Activated CD8-positive, alpha-beta memory T cell treated with anti-CD3 and anti-CD28 coated beads, Interleukin-2, amount 50 U/mL, for 24 hours (primary cell): ENCODE data around the gene CBARP.

Experiments
- DNase-seq: peaks from one replicate; pipeline ENCODE4 v3.0.0-alpha.2; 2020; ENCODE audit errors: extremely low read depth

Gene CBARP

DNA sequence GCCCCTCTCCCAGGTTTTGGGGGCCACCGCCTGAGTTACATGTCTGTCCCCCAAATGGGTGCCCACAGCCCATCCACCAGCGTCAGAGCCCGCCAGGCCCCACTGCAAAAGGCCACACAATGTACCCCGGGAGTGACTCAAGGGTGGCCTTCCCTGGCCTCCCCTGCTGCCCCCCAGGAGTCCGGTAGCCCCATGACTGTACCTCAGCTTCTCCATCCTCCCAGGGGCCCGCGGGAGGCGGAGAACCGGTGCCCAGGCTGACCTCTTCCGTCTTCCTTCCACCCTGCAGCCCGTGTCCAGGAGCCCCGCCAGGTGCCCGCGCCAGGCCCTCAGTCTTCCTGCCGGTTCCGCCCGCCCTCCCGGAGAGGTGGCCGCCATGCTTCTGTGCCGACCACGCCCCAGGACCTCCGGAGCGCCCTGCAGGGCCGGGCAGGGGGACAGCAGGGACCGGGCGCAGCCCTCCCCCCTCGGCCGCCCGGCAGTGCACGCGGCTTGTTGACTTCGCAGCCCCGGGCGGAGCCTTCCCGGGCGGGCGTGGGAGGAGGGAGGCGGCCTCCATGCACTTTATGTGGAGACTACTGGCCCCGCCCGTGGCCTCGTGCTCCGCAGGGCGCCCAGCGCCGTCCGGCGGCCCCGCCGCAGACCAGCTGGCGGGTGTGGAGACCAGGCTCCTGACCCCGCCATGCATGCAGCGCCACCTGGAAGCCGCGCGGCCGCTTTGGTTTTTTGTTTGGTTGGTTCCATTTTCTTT lies 10.3 kb downstream of the CBARP start:
- DNase-seq = no peak

GRCh38 chr19:1226522-1227303 lies 11.1 kb downstream of the CBARP start:
- DNase-seq = no peak

DNA sequence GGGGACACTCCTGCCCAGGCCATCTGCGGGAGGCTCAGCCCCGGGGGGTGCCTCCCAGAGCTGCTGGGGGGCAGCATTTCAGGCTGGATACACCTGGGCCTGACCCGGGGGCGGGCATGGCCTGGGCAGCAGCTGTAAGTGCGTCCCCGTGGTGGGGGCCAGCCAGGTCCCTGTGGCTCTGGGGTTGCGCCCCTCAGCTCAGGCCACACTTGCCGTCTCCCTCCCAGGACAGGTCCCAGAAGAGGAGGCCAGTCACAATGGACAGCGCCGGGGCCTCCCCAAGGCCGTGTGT lies 11.6 kb downstream of the CBARP start:
- no peak for DNase-seq

- DNase-seq = no peak
Observed at GRCh38 chr19:1225440-1226226, 12.2 kb downstream of the CBARP start.

DNA sequence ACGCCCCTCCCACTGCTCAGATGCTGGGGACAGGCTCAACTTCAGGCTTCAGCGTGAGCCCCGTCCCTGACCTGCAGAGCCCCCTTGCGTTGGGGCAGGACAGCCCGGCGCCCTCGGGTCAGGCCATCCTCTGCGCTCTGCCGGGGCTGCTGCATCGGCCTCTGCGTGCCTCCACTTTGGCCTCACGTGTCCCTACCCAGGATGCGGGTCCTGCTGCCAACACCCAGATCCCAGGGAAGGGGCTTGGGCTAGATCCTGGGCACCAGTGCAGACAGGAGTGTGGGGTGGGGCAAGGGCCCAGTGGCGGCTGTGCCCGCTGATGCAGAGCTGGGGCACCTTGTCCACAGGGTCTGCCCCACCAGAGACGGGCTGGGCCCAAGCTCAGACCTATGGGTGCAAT lies 13.0 kb downstream of the CBARP start:
- DNase-seq = no peak

DNA sequence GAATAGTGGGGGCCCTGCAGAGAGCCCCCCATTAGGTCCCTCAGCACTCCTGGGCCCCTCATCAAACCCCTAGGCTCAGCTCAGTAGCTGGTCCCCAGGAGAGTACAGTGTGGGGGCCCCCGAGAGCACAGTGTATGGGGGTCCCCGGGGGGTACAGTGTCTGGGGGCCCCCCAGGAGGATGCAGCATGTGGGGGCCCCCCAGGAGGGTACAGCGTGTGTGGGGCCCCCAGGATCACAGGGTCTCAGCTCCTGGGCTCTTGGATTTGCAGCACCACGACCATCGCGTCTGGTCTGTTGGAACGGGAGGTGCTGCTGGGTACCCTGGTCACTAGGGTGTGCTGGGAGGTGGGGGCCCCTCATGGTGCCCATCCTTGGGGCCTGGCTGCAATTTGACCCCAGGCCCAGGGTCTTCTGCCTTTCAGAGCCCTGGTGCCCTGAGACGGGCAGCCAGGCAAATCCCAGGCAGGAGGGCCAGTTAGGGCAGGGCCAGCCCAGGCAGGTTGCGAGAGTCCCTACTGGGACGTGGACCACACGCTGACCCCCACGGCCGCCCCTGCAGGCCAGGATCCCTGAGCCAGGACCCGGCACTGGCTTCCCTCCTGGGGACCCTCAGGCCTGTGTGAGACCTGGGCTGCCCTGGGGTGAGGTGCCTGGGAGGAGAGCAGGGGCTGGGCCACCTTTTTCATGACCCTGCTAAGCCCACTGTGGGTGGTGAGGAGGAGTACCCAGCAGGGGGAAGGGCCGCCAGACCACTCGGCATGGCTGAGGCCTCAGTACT lies 13.6 kb downstream of the CBARP start:
- DNase-seq = no peak

- no peak for DNase-seq
Observed at GRCh38 chr19:1223018-1223855, 14.6 kb downstream of the CBARP start.

DNA sequence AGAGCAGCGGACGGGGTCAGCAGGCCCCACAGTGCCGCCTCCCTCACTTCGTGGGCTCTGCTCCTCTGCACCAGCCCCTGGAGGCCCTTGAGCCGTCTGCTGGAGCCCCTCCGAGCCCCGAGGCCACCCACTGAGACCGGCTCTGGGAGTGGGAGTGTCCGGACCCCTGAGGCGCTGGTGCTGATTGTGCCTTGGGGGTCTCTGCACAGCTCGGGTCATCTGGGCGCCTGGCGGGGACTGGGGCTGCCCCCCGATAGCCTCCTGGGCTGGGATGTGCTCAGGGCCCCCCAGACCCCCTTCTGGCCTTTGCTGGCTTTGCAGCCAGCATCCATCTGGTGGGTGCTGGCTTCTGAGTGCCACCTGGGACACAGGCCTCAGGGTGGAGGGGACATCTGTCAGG lies 15.4 kb downstream of the CBARP start:
- no peak for DNase-seq

DNA sequence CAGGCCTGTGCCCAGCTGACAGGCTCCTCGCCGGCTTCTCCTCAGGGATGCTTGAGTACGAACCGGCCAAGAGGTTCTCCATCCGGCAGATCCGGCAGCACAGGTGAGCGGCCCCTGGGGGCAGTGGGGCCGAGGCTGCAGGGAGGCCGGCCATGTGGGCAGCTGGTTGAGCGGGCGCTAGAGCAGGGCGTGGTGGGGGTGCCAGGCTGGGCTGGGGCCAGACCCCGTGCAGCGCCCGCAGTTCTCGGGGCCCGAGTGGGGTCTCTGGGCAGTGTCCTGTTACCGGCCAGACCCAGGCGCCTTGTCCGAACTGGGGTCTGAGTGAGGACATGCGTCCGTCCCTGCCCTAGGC lies 15.9 kb downstream of the CBARP start:
- no peak for DNase-seq

- DNase-seq = no peak
Observed at GRCh38 chr19:1220976-1221903, 16.6 kb downstream of the CBARP start.

DNA sequence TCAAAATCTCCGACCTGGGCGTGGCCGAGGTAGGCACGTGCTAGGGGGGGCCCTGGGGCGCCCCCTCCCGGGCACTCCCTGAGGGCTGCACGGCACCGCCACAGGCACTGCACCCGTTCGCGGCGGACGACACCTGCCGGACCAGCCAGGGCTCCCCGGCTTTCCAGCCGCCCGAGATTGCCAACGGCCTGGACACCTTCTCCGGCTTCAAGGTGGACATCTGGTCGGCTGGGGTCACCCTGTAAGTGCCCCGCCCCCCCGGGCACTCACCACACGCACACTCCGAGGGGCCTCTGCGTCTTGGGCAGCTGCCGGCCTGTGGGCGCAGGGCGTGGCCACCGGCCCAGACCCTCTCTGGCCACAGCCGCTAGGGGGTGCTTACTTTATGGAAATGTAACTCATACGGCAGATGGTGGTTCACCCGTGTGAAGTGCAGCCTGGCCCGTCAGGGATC lies 17.3 kb downstream of the CBARP start:
- DNase-seq = no peak

GRCh38 chr19:1219786-1220476 lies 17.9 kb downstream of the CBARP start:
- DNase-seq = no peak

- no peak for DNase-seq
Observed at GRCh38 chr19:1218751-1219567, 18.8 kb downstream of the CBARP start.

DNA sequence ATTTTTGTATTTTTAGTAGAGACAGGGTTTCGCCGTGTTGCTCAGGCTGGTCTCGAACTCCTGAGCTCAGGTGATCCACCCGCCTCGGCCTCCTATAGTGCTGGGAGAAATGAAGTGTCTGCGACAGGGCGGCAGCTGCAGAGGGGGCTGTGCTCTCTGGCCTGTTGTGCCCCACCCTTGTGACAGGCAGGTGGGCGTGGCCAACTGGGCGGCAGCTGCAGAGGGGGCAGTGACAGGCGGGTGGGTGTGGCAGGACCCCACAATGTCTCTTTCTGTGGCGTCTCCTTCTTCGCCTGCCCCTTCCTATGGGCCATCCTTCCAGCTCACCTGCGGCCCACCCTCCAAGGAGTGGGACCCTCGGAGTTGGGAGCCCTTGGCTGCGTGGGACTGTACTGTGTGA lies 20.4 kb downstream of the CBARP start:
- no peak for DNase-seq

DNA sequence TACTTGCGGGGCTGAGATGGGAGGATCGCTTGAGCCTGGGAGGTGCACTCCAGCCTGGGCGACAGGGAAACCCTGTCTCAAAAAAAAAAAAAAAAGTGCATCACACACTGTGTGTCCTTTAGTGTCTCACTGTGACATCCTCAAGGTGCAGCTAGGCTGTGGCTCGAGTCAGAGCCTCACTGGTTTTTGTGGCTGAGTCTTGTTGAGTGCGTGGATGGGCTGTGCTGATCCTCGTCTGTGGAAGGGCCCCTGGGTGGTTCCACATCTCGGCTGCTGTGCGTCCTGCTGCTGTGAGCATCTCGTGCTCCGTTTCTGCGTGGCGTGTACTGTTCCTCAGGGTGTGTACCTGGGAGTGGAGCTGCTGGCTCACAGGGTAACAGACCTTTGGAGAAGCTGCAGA lies 21.0 kb downstream of the CBARP start:
- no peak for DNase-seq

- no peak for DNase-seq
Observed at GRCh38 chr19:1214862-1215731, 22.7 kb downstream of the CBARP start.

GRCh38 chr19:1214299-1214861 lies 23.4 kb downstream of the CBARP start:
- DNase-seq = no peak
